HUES6 (cell line): ENCODE results near the gene LINC01488.

ENCODE experiments used
- H3K27ac ChIP-seq: 2 replicates; pipeline ENCODE4 v1.7.0; 2013; ENCODE audit warnings: low read depth, mild to moderate bottlenecking, low read length, inconsistent platforms
- H3K27me3 ChIP-seq: 2 replicates; pipeline ENCODE4 v1.6.1; 2013; ENCODE audit warnings: low read length; ENCODE audit not compliant: control insufficient read depth, insufficient read depth
- H3K36me3 ChIP-seq: 2 replicates; pipeline ENCODE4 v1.6.1; 2013; ENCODE audit warnings: low read length; ENCODE audit not compliant: control insufficient read depth, insufficient read depth
- H3K4me1 ChIP-seq: 2 replicates; pipeline ENCODE4 v1.6.1; 2013; ENCODE audit warnings: low read length; ENCODE audit not compliant: control insufficient read depth, insufficient read depth
- H3K4me3 ChIP-seq: 2 replicates; pipeline ENCODE4 v1.5.1; 2013; ENCODE audit warnings: low read depth, low read length
- H3K9ac ChIP-seq: one replicate; pipeline ENCODE4 v1.6.1; 2013; ENCODE audit warnings: mild to moderate bottlenecking, low read length
- H3K9me3 ChIP-seq: 2 replicates; pipeline ENCODE4 v1.6.1; 2013; ENCODE audit warnings: low read depth, low read length; ENCODE audit not compliant: control insufficient read depth, insufficient read depth

Gene LINC01488

DNA sequence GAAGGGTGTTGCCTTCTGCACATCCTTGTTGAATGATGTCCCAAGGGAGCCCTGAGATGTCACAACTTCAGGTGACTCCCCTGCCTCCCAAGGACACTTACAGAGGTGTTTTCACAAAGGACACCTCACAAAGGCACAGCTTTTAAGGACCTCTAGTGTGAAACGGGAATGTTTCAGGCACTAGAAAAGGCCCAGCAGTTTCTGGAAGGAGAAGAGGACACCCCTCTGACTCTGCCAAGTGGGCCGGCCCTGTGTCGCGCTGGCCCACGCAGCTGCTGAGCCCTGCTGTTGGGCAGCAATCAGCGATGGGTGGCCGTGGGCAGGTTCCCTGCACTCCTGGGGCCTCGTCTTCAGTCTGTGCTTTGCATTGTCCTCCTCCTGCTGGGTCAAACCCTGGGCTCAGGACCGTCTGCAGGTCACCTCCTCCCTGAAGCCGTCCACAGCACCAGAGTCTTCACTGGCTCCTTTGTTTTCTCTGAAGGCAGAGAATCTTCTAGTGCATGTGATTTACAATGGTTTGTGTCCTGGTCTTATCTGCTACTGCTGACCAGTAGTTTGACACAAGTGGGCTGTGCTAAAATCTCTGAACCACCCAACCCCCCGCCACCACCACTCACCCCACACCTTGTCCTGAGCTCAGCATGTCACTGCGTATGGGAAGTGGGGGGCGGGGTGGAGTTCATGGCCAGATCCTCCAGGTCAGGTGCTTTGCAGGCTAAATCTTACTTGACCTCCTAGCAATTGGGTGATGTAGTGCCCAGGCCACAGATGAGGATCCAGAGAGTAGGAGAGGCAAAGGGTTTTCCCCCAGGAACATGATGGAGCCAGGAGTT lies 3.2 kb downstream of the LINC01488 start:
- H3K4me1 ChIP-seq, result peaks cover 39% of the 10 kb centered on the region; the same call in 1 of the 2 replicates
- H3K9me3 ChIP-seq, result peaks cover 6% of the 10 kb centered on the region; the same call in 1 of the 2 replicates
- no peak overlapping the region for H3K9ac ChIP-seq
- H3K27ac ChIP-seq, result no peak overlapping the region
- H3K27me3 ChIP-seq, result no peaks in the 10 kb centered on the region
- H3K36me3 ChIP-seq, result no peaks in the 10 kb centered on the region
- H3K4me3 ChIP-seq, result no peak overlapping the region

DNA sequence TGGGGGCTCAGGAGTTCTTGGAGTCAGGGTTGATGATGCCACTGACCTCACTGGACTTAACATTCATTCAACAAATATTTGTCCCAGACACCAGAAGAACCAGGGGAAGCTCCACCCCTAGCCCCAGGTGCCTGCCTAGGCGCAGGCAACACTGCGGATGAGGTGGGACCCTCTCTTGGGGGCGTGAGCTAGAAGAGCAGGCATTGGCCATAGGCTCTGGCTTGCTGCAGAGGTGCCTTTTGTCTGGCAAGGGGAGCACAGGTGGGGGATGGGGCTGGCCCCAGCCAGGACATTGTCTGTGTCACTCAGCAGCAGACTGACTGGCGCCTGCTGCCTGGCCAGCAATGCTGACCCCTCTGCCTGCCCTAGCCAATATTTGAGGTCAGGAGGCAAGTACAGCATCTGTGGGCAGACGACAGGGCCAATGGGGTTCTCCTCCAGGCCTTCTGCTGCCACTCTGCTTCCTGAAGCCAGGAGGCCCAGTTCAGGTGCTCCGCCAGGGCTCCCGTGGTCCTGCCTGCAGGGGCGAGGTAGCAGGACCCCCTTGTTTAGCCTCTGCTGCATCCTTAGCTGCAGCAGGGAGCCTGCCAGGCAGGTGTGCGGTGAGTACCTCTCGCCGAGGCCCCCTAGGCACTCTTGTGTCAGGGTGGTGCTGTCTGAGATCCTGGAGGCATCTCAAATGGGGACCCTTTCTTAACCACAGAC lies 4.0 kb downstream of the LINC01488 start:
- no peak overlapping the region for H3K4me3 ChIP-seq
- H3K9me3 ChIP-seq, result peaks cover 6% of the 10 kb centered on the region; the same call in 1 of the 2 replicates
- no peaks in the 10 kb centered on the region for H3K36me3 ChIP-seq
- no peak overlapping the region for H3K9ac ChIP-seq
- H3K4me1 ChIP-seq, result peaks cover 39% of the 10 kb centered on the region; the same call in 1 of the 2 replicates
- no peaks in the 10 kb centered on the region for H3K27me3 ChIP-seq
- H3K27ac ChIP-seq, result no peak overlapping the region

DNA sequence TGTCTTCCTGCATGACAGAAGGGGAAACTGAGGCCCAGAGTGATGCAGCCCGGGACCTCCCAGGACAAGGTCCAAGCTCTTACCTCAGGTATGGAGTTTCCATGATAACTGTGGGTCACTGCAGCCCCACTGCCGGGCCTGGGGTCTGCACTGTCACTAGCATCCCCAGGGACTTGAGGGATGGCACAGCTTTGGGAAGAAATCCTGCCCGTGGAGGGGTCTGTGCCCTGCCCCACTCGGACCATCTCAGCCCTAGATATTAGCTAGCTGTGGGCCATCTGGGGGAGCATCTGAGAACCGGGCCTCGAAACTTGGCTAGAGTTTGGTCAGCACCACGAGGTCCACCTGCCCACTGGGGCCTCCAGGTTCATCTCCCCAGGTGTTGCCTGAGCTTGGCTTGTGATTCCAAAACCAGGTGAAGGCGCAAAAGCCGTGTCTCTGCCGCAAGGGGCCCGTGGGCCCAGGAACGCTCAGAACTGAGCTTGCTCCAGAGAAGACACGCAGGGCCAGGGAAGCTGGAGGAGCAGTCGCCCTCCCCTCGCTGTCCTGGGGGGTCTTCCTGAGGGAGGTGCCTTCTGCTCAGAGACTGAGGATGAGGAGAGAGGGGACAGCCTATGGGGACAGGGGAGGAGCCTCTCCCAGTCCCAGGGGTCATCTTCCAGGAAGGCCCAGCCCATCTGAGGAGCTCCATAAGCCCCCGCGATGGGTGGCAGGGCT lies 4.8 kb downstream of the LINC01488 start:
- no peaks in the 10 kb centered on the region for H3K27me3 ChIP-seq
- H3K4me3 ChIP-seq, result no peak overlapping the region
- peaks cover 6% of the 10 kb centered on the region; the same call in 1 of the 2 replicates for H3K9me3 ChIP-seq
- H3K4me1 ChIP-seq, result peaks cover 39% of the 10 kb centered on the region; the same call in 1 of the 2 replicates
- H3K27ac ChIP-seq, result no peak overlapping the region
- H3K9ac ChIP-seq, result no peak overlapping the region
- H3K36me3 ChIP-seq, result no peaks in the 10 kb centered on the region

DNA sequence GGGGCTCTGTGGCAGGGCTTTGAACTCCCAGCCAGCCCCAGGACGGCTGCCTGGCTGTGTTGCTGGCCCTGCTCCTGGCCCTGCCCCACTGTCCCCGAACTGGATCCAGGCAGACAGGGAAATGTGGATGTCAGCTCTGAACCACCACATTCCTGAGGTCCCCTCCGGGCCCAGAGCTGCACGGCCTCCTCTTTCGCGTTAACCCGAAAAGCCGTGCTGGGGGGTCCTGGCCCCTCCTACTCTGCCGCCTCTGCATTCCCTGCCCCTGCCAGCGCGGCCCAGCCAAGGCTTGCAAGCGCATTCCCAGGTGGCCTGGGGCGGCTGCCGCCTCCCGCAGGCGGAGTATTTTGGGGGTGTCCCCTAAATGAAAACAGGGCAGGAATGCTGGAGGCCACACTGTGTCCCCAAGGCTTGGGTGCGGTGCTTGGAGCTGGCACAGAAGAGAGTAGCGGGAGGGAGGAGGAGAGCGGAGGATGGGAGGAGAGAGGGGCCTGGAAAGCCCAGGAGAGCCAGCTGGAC lies 5.4 kb downstream of the LINC01488 start:
- Histone ChIP-seq H3K27me3 (no peaks in the 10 kb centered on the region), H3K36me3 (no peaks in the 10 kb centered on the region), H3K9ac (no peak overlapping the region), H3K27ac (no peak overlapping the region), H3K4me3 (no peak overlapping the region), H3K4me1 (peaks cover 39% of the 10 kb centered on the region; the same call in 1 of the 2 replicates), H3K9me3 (peaks cover 4% of the 10 kb centered on the region; the same call in 1 of the 2 replicates)

DNA sequence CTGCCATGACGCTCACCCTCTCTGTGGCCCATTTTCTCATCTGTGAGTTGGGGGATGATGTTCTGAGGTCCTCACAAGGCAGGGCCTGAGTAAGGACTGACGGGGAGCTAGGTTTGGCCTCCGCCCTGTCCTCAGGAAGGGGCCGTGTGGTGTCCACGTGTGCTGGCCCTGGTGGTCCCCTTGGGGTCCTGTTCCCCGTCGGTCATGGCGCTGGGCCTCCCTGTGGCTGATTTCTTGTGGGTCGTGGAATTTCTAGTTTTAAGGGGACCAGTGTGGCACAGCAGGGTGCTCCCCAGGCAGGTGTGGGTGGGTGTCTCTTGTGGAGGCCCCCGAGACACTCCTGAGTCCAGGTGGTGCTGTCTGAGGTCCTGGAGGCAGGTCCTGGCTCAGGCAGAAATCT lies 5.9 kb downstream of the LINC01488 start:
- no peak overlapping the region for H3K9ac ChIP-seq
- H3K27me3 ChIP-seq, result no peaks in the 10 kb centered on the region
- peaks cover under 1% of the 10 kb centered on the region; the same call in 1 of the 2 replicates for H3K9me3 ChIP-seq
- no peaks in the 10 kb centered on the region for H3K36me3 ChIP-seq
- H3K27ac ChIP-seq, result no peak overlapping the region
- peaks cover 39% of the 10 kb centered on the region; the same call in 1 of the 2 replicates for H3K4me1 ChIP-seq
- H3K4me3 ChIP-seq, result no peak overlapping the region

DNA sequence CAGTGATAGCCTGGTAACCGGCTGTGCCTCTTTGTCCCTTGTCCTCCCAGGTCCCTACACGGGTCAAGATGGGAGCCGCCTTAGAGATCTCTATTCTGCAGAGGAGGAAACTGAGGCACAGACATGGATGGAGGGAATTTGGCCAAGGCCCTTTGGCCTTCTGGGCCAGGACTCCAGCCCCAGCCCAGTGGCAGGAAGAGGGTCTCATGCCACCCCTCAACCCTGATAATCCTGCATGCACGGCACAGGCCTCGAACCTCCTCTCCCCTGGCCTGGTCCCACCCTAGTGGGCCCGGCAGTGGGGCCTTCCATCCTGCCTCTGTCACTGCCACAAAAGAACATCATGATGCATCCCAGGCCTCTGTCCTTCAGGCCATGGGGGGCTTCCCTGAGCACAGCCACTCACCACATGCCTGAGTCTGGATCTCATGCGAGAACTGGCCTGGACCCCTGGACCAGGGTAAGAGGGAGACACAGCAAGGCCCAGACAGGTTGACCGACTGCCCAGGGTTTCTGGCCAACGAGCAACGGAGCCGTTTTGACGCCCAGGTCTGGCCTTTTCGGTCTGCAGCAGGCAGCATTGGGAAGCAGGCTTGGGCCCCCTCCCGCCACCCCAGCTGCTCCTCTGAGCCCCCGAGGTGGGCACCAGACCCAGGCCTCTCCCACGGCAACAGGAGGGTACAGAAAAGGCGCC lies 6.5 kb downstream of the LINC01488 start:
- Histone ChIP-seq H3K4me1 (peaks cover 39% of the 10 kb centered on the region; the same call in 1 of the 2 replicates), H3K9me3 (no peaks in the 10 kb centered on the region), H3K36me3 (no peaks in the 10 kb centered on the region), H3K27me3 (no peaks in the 10 kb centered on the region), H3K4me3 (no peak overlapping the region), H3K27ac (no peak overlapping the region), H3K9ac (no peak overlapping the region)

DNA sequence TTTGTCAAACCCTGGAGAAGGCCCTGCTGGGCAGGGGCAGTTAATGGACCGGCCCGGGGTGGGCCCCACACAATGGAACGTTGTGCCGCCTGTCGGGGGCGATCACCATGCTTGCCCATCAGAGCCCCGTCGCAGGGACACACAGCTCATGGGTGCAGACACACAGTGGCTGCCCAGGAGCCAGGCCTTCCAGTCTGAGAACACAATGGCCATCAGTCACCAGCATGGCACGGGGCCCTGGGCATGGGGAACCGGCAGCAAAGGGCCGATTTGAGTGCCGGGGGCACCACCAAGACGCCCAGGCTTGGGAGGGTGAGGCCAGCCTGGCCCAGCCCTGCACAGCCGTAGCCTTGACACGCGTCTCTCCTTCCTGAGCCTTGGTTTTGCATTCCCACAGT lies 7.1 kb downstream of the LINC01488 start:
- peaks cover 35% of the 10 kb centered on the region; the same call in 1 of the 2 replicates for H3K4me1 ChIP-seq
- no peak overlapping the region for H3K9ac ChIP-seq
- no peak overlapping the region for H3K4me3 ChIP-seq
- H3K27me3 ChIP-seq, result no peaks in the 10 kb centered on the region
- H3K27ac ChIP-seq, result no peak overlapping the region
- no peaks in the 10 kb centered on the region for H3K9me3 ChIP-seq
- H3K36me3 ChIP-seq, result no peaks in the 10 kb centered on the region

DNA sequence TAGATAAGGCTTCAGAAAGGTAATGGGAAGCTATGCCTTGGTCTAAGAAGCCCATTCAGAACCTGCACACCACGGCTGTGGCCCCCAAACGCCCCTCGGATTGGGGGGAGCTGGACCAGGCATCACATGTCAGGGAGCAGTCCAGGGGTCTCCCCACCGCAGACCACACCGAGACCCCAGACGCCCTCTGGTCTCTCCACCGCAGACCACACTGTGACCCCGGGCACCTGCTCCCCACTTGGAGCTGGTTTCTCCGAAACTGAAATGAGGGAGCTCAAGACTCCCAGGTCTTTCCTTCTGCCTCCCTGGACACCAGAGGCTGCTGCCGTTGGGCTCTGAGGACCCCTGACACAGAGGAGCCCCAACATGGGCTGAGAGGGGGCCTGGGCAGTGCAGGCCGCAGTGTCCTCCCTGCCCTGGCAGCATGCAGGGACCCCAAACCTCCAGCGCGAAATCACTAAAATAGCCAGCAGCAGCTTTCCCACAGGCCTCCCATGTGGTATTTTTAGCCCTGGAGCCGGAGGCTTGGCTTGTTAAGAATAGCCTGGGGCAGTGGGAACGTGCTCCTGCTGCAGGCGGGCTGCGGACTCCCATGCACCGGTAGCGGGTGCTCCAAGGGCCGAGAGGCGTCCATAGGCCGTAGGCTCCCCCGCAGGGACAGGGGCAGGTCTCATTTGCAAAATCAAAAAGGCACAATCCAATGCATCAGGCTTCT lies 7.7 kb downstream of the LINC01488 start:
- Histone ChIP-seq H3K9me3 (no peaks in the 10 kb centered on the region), H3K36me3 (no peaks in the 10 kb centered on the region), H3K27me3 (no peaks in the 10 kb centered on the region), H3K9ac (no peak overlapping the region), H3K4me1 (peaks cover 28% of the 10 kb centered on the region; the same call in 1 of the 2 replicates), H3K27ac (no peak overlapping the region), H3K4me3 (no peak overlapping the region)

DNA sequence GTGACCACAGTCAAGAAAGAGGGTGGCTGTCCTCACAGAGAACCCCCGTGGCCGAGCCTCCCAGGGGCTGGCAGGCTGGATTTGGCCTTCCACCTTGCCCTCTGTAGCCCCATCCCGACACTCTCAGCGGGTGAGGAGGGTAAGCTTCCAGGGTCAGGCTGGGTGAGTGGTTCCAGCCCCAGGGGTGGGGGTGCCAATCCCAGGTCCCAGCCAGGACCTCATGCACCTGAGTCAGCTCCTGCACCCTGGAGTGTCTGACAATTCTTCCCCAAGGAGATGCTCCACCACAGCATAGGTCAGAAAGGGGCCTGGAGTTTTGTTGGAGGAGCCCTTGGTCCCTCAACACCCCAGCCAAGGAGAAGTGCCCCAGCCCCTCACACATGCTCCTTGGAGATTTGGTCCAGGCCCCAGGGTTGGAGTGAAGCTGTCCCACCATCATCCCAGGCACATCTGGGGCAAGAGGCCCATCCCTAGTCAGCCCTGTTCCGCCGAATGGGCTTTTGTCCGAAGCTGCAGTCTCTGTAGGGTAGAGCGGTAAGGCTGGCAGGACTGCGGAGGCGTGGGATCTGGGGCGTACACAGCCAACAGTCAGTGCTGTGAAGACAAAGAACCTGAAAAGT lies 8.4 kb downstream of the LINC01488 start:
- Histone ChIP-seq H3K4me1 (peaks cover 22% of the 10 kb centered on the region; the same call in 1 of the 2 replicates), H3K27me3 (no peaks in the 10 kb centered on the region), H3K36me3 (no peaks in the 10 kb centered on the region), H3K9ac (no peak overlapping the region), H3K4me3 (no peak overlapping the region), H3K27ac (no peak overlapping the region), H3K9me3 (no peaks in the 10 kb centered on the region)
